ENCODE data around the gene STPG3. TPM values are rescaled to one million over a fixed set of nuclear protein-coding genes. Genes with fewer than 3 reads are reported as not detected.

The STPG3 gene
- total and polyA plus RNA-seq, 9 of the 15 experiments (the other 6 are each of a cell fraction or from before 2014, with no cell fraction given): not detected

DNA sequence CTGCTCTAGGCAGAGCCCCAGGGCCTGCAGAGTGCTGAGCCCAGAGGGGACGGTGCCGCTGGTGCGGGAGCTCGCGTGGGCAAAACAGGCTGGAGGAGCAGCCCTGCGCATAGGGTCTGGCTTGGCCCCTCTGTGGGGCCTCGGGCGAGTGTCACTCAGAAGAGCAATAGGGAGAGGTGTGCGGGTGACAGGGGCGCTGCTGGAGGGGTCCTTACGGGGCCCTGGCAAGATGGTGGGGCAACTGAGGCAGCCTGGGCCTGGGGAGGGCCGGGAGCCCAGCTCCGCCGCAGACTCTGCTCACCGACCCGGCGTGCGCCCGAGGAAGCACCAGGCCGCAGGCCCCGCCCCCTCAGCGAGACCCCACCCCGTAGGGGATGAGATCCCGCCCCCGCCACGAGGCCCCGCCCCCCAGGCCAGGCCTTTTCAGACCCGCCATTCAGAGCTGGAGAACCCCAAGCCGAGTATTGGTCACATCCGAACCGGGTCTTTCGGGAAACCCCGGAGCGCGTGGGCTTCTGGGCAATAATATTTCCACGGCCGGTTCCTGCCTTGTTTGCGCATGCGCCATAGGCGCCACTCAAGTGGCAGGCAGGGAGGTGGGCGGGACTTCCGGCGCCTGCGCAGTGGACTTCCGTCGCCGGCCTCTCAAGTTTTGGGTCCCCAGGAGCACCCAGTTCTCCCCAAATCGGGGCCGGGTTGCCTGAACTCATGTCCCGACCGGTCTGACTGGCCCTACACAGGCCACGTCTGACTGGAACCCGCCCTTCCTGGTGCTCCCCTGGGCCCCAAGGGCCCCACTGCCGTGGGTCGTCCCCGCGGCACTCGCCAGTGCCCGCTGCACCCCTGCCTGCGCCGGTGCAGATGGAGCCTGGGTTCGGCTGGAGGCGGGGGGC lies 27.8 kb upstream of the STPG3 start (continued):
- TF ChIP-seq, protein P1, sequence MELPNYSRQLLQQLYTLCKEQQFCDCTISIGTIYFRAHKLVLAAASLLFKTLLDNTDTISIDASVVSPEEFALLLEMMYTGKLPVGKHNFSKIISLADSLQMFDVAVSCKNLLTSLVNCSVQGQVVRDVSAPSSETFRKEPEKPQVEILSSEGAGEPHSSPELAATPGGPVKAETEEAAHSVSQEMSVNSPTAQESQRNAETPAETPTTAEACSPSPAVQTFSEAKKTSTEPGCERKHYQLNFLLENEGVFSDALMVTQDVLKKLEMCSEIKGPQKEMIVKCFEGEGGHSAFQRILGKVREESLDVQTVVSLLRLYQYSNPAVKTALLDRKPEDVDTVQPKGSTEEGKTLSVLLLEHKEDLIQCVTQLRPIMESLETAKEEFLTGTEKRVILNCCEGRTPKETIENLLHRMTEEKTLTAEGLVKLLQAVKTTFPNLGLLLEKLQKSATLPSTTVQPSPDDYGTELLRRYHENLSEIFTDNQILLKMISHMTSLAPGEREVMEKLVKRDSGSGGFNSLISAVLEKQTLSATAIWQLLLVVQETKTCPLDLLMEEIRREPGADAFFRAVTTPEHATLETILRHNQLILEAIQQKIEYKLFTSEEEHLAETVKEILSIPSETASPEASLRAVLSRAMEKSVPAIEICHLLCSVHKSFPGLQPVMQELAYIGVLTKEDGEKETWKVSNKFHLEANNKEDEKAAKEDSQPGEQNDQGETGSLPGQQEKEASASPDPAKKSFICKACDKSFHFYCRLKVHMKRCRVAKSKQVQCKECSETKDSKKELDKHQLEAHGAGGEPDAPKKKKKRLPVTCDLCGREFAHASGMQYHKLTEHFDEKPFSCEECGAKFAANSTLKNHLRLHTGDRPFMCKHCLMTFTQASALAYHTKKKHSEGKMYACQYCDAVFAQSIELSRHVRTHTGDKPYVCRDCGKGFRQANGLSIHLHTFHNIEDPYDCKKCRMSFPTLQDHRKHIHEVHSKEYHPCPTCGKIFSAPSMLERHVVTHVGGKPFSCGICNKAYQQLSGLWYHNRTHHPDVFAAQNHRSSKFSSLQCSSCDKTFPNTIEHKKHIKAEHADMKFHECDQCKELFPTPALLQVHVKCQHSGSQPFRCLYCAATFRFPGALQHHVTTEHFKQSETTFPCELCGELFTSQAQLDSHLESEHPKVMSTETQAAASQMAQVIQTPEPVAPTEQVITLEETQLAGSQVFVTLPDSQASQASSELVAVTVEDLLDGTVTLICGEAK (IDR thresholded peaks at IDR 0.05): peak; percentile 96
- TF ChIP-seq, protein P1 (CRISPR knock-in tag; IDR thresholded peaks at IDR 0.05): no peak
- TF ChIP-seq, protein P2, sequence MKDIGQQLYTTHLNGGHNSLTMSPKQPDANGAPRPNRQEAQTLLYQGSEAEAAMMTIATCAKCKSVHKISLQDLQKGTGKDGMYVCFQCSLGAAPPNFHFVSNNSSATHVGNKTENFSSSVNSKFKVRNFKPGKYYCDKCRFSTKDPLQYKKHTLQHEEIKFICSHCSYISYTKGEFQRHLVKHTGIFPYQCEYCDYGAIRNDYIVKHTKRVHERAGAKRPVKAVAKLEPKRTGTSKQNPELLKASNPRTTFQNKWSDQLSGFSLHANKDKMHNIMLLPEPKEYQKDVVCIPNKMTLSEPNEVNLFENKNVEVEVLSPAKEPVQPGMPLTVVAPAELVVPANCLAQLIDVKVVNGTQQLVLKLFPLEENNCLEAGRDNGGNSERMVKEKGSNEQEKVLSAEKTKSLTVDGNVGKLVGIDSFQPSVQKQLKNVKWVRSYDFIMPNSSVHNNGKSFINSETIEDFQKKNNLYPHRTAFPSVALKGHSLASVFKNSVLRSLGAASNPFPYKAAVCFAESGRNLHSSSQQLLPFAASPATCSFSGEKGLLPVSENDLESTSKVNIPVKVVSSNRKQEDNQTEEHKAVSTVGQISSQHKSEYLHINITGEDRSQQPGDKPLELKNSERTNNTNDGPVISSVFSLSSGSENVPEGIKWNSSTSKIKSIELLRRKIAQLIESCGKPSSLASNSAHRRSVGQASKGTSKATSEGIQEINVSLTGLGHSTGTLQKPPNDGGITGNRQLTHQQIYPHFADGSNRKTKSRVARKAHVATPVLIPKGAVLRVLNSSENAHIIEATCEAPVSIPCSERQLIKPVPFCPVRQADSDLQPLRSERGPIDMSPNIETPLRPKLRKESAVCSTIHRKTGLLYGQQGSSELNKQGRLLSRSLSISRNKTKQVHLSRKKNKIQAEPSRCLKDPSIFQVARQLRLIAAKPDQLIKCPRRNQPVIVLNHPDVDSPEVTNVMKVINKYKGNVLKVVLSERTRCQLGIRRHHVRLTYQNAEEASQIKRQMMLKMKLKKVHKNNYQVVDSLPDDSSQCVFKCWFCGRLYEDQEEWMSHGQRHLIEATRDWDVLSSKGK (CRISPR knock-in tag; IDR thresholded peaks at IDR 0.05): no peak
- TF ChIP-seq C11orf30 (IDR thresholded peaks at IDR 0.05; ENCODE audit: low read depth): peak; percentile 89
